NCI-H146 treated with DMSO at 0.1 percent for 48 hours (cell line): ENCODE measurements around the gene MYO3B.
"Not testable (repeated sequence)": the region's sequence is repeated elsewhere in the genome, so short reads cannot be mapped to it uniquely, and the experiment has no call there.

Source experiments
- DNase-seq: peaks from one replicate; lab custom pipeline; 2025; ENCODE audit not compliant: unreplicated experiment; lab: John Stamatoyannopoulos, UW

The MYO3B gene

DNA sequence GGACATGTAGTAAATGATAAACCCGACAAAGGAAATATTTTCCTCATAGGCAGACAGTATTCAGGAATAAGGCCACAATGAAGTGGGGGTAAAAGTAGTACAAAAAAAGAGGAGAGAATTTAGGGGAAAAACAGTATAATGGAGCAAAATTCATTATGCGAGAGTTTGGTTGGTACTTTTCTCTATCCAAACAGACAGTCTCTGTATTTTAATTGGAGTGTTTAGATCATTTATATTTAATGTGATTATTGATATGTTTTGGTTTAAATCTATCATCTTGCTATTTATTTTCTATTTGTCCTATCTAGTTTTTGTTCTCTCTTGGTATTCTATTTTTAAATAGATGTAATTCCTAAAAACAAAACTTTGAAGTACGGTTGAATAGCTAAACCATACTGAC, 366.9 kb downstream of the MYO3B start:
- DNase-seq: no peak

DNA sequence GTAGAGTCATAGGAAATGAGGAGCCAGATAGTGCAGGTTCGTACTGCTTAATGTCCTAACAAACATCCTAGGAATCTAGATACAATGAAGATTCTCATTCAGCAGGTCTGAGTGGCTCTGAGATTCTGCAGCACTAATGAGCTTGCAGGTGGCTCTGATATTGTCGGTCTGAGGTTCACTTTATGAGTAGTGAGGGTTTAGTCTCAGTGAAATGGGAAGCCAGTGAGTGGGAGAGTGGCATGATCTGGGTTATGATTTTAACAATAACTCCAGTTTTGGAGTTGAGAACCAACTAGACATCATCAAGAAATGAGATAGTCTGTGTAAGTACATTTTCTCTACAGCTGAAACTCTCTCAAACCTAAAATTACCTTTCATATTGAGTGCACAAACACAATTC, 370.4 kb downstream of the MYO3B start:
- DNase-seq: no peak

DNA sequence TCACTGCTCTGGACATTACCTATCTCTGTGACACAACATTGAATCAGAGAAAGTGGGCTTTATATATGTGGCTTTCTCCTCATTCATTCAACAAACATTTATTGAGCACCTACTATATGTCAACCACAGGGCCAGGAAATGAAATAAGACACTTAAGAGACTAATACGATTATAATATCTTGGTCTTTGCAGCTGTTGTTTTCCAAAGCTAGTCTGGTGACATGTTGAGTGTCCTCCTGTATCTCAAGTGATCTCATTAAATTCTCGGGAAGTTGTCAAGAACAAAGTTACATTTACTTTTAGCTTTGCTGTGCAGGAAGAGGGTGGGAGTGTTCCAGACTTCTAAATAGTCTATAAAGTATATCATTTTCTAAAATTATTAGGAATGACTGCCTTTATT, 372.6 kb downstream of the MYO3B start:
- DNase-seq: no peak

DNA sequence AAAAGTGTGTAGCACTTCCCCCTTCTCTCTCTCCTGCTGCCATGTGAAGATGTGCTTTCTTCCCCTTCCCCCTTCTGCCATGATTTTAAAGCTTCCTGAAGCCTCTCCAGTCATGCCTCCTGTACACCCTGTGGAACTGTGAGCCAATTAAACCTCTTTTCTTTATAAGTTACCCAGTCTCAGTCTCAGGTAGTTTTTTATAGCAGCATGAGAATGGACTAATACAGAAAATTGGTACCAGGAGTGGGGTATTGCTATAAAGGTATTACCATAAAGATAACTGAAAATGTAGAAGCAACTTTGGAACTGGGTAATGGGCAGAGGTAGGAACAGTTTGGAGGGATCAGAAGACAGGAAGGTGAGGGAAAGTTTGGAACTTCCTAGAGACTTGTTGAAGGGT, 374.0 kb downstream of the MYO3B start:
- DNase-seq: not testable (repeated sequence)

DNA sequence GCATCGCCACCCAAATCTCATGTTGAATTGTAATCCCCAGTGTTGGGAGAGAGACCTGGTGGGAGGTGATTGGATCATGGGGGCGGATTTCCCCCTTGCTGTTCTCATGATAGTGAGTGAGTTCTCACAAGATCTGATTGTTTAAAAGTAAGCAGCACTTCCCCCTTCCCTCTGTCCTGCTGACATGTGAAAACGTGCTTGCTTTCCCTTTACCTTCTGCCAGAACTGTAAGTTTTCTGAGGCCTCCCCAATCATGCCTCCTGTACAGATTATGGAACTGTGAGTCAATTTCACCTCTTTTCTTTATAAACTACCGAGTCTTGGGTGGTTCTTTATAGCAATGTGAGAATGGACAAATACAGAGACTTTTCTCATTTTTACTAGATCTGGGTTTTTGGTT, 375.8 kb downstream of the MYO3B start:
- no peak for DNase-seq

DNA sequence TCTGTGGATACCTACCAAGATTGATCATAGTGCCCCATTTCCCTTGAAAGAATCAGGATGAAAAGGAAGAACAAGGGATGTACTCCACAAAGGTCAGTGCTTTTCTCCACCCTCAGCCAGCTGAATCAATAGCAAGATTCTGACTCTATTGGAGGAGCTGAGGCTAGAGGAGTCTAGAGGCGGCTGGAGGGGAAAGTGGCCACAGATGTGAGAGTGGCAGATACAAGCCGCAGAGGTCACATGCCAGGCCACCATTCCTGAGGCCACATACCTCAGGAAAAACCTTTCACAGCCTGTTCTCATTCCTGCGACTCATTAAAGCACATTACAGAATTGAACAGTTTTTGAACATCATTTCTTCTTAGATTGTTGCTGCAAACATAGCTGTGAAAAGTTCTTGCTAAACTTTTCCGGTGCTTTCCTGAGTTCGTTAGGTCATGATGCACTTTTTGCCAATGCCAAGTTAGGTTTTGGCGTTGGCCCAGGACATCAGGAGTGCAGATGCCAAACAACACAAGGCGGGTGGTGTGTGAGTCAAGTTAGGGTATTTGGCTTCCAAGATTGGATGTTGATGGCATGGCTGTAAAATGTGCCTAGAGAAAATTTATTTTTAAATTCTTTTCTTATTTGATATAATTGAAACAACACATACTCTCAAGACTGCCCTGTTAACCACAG, 376.5 kb downstream of the MYO3B start:
- DNase-seq: no peak

DNA sequence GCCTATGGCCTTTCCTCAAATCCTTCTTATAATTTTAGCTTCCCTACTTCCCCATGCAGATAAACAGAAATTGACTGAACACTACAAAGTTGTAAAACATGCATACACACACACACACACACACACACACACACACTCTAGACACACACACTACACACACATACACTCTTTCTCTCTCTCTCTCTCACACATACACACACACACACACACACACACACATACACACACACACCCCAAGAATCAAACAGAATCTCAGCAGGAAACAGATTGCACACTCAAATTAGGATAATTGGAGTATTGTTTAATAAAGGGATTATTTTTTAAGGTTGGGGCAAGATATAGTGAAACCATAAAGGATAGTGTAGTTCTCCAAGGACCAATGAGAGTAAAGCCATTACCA, 385.0 kb downstream of the MYO3B start:
- DNase-seq: no peak

DNA sequence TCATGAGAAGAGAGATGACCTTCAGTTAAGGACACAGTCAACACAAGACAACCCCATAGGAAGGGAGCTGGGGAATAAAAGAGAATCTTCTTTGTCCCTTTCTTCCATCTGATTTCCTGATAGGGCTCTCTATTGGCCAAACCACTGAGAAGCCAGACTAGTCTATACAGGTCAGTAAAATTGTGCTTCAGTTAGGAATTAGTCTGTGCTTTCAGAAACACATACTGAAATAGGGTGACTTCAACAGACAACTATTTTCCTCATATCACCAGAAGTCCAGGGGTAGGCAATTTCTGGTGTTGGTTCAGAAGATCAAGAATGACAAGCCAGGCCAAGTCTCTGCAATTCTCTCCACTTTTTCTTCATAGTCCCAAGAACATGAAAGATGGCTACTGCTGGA, 385.5 kb downstream of the MYO3B start:
- DNase-seq: no peak

DNA sequence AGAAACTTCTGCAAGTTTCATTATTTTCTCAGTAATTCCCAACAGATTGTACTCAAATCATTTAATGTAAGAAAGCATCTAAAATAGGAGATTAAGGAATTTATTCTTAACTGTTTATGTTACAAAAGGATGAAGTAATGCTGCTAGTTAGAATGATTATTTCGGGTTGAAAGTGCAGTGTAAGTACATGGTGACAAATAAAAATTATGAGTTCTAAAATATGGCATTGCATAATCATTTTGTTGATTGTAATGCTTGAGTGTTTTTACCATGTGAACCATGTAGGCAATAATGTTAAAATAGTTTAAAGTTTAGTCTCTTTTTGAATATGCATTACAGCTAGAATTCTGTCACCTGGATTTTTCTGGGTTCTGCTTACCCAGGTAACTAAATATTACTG, 388.2 kb downstream of the MYO3B start:
- no peak for DNase-seq

DNA sequence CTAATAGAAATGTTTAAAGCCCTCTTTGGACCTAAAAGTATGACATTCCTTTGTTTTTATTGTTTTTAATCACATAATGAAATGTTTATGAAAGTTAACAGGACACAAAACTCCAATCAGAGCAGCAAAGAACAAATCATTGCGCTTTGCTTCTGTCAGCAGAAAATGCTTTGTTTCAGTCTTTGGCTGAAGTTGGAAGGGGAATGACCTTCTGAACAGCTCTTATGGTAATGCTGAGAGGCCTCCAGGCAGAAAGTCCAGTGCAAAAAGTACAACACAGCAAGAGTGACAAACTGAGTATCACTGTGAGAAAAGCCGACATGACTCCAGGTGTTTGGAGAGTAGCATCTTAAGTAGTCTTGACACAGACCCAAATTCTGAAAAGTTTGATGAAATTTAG, 389.5 kb downstream of the MYO3B start:
- no peak for DNase-seq

DNA sequence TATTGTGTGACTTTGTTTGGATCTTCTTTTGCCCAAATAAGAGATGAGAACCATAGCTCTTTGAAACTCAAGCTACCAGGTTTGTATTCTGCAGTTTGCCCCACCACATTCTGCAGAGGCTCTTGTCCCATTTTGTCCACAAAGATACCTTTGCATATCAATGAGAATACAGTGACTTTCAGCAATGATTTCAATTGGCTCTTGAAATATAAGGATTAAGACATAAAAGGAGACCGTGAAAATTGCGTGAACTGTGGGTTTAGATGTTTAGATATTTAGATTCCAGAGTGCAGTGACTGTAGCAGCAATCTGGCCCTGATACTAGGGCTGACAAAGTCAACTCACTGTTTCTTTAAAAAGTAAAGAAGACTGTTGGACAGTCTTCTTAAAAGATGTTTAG, 390.6 kb downstream of the MYO3B start:
- DNase-seq: no peak

DNA sequence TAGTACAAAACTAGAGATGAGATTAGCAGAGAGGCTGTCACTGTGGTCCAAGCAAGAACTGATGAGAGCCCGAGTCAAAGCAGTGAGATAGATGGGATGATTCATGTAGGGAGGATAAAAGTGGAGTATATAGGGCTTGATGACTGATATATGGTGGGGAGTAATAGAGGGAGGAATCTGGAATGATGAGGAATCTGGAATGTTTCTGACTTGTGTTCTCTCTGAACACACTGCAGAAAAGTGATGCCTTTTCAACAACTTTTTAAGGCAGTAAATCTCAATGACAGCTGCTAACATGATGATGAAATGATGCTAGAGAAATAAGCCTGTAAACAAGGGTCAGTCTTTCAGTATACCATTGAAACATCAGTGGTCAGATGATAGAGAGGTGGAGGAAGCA, 393.7 kb downstream of the MYO3B start:
- DNase-seq: no peak

DNA sequence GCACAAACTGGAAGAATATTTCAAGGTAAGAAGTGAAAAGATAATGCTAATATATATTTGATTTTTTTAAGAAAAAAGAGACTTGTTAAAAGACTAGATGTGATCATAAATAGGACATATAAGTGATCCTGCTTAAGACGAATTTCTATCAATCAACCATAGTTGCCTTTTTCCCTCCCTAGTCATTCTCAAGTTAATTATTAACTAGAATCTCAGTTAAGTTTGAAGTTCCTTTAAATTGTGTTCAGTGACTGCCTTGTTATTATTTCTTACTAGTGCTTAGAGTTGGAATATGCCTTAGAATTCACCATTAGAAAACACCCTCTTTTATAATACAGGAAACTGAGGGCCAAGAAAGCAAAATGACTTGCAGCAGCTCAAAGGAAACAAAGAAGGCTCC, 395.7 kb downstream of the MYO3B start:
- DNase-seq: no peak

DNA sequence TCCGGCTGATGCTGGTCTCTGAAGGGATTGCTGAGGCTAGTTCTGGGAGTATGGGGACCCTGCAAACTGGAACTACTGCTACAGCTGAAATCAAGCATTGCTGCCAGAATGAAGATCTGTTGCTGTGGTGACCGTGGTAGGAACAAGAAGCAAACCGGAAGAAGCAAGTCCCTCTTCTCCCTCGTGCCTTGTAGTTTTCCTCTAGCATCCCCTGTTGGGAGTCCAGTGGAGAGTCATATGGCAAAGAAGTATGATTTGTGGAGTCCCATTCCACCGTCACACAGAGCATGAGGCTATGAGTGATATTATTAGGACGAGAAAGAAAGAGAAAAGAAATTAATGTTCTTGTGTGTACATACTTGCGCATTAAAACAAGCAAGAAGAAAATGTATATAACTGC, 398.3 kb downstream of the MYO3B start:
- no peak for DNase-seq

DNA sequence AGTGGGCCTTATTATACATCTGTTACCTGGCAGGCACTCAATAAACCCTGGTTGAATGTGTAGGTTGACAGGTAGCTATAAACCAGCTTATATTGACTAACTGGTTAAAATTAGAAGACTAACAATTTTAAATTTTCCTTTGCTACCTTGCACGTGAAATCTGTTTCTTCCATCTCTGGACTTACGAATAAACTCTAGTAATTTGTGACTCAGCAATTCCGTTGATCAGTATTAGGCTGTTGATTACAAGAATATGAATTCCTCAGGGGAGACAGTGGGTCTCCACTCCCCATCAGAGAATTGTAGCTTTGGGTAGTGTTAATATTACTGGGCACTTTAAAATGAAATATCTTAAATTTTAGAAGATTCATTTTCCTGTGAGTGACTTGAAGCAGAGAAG, 399.4 kb downstream of the MYO3B start:
- DNase-seq: no peak

DNA sequence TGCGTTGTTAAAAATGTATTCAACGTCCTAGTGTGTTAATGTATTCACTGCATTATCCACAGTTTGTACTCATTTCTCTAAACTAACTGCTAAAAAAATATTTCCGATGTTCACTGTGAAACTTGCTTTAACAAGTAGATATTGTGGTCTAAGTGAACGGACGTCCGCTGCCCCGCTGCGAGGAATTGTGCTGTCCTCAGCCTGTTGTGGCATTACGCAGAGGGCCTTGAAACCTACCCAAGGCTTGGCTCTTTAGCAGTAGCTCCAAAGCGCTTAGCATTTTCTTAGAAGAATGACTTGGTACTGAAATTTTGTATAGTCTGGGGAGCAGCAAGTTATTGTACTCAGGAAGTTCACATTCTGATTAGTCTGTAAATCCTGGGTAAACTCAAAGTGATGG, 400.7 kb downstream of the MYO3B start:
- no peak for DNase-seq

DNA sequence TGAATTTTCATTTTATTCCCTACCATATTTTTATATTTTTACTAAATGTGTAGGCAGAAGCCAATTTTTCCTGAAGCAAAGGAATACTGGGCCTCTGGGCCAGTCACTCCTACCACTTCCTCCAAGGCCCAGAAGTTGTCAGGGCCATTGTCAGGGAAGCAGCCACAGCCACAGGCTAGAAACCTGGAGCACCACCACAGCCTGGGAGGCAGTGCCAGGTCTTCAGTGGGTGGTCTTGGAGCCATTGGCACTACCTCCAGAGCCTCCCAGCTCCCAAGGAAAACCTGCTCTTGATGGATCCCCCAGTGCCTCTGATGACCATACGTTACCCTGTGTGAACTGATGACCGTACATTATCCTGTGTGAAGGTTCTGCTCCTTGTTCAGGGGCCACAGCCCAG, 401.6 kb downstream of the MYO3B start:
- no peak for DNase-seq

DNA sequence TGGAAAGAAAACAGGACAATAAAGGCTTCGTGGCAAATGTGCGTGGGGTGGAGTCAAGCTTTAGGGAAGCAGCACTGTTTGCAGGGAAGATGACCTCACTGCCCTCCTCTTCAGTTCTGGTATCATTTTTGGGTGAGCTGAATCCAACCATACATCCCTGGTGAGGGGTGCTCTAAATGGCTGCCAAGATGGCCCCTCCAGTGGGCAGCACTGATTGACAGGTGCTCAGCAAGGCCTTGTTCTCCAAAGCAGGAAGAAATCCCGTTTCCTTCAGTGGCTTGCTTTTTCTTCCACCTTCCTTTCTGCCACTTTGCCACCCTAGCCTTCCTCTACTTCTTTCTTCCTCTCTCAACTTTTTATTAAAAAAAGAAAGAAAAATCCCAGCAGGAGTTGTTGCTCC, 404.4 kb downstream of the MYO3B start:
- DNase-seq: no peak

DNA sequence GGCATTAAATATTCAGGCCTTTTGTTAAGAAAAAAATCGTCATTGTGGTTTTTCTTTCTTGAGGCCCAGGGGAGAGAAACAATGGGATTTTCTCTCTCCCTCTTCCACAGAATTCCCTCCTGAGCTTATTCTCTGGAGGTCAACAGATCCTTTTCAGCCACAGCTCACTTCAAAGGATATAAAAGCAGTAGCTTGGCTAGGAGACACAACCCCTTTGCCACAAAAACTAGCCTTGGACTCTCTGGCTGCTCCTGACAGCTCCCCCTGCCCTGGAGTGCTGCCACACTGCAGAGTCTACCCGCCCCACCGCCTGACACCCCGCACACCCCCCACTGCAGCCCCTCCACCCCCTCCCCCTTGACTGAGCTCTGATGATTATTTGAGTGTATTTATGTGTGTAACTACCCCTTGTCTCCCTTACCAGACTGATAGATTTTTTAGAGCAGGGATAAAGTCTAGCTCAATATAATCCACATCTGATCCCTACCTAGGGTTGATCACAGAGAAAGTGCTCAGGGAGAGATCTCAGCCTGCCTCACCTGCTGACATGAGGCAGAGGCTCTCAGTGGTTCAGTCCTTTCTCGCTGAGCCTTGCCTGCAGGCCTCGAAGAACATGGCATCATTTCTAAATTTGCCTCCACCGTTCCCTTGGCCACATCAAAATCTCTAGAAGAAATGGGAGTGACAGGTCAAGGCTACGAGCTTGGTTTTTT, 405.0 kb downstream of the MYO3B start:
- no peak for DNase-seq

DNA sequence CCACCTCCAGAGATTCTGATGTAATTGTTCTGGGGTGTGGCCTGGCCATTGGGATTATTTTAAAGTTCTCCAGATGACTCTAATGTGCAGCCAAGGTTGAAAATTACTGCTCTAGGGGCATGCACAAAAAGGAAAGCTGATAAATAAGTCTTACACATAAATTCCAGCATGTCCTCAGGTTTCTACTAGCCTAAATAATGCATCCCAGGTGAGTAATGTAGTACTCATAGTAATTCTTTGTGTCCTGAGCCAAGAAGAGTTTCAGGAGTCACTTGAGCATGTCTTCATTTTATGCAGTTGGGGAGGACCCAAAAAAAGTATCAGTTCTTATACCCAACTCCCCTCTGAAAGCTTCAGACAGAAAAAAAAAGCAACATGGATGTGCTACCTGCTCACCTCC, 407.1 kb downstream of the MYO3B start:
- DNase-seq: no peak

DNA sequence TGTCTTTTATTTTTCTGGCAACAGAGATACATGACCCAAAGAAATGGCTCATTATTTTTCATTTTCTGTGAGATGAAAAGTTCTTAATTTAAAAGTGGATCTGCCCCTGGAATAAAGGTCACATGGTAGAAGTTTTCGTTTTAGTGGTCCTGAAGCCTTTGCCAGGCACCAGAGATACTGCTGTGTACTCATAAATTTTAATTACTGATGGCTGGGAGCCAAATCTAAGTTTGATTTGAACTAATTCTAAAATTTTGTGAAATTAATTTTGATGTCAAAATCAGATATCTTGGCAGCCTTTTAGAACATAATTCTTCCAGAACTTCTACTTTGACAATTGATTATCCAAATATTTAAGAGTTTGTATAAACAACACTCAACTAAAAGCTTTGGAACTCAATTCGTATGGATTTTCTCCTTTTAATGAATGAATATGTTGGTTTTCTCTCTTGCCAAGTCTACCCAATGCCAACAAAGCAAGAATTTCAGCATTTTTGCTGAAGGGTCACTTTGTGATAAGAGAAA, 408.7 kb downstream of the MYO3B start:
- no peak for DNase-seq

DNA sequence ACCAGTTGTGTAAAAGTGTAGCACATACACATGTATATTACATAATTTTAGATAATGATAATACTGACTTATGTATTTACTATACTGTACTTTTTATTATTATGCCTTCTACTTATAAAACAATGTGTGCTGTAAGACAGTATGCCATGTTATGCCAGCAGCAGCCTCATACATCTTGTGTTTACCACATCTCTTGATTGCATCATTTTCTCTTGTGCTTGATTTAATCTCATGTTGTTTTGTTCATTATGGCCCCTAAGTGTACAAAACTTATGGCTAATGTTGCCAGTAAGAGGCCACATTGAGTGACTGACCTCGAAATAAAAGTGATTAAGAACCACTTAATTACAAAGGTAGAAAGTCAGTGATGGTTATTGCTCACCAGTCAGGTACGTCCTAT, 409.2 kb downstream of the MYO3B start:
- DNase-seq: no peak

DNA sequence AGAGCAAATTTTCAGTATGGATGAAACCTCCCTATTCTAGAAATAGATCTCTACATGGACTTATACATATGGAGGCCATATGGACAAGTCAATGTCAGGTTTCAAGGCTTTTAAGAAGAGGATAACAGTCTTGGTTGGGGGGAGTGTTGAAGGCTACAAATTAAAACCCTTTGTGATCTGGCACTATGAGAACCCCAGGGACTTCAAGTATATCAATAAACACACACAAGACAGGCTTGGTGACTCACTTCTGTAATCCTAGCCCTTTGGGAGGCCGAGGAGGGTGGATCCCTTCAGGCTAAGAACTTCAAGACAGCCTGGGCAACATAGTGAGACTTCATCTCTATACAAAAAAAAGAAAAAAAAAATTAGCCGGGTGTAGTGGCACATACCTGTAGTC, 410.0 kb downstream of the MYO3B start:
- DNase-seq: no peak
